Sigmoid colon (tissue), 4 donors: ENCODE results near the gene DEDD.

Experiments used
- EP300 ChIP-seq, 4 donors: sonication (generic); formaldehyde crosslinking; IDR thresholded peaks; one replicate each; pipeline ENCODE4 v1.6.1; 2017; ENCODE audit warnings: antibody characterized with exemption in 4 of 4
- POLR2A ChIP-seq, 2 donors: fragments of 450-650 bp; IDR thresholded peaks; one replicate each; pipeline ENCODE4 v1.6.1; 2016; ENCODE audit warnings: antibody characterized with exemption in 2 of 2, mild to moderate bottlenecking in 2 of 2, moderate library complexity in 2 of 2
- POLR2AphosphoS5 ChIP-seq, 4 donors: sonication (generic); formaldehyde crosslinking; IDR thresholded peaks; one replicate each; pipeline ENCODE4 v1.6.1; 2017; ENCODE audit warnings: antibody characterized with exemption in 4 of 4
- TF ChIP-seq, protein P1 (sequence below), 4 experiments: fragments of 450-650 bp in 3 of 4; fragments of 200-600 bp in 1 of 4; IDR thresholded peaks; one replicate each; pipeline ENCODE4 v1.5.1; 2016 to 2019; ENCODE audit warnings: antibody characterized with exemption in 4 of 4, mild to moderate bottlenecking in 3 of 4, moderate library complexity in 2 of 4

DNA sequence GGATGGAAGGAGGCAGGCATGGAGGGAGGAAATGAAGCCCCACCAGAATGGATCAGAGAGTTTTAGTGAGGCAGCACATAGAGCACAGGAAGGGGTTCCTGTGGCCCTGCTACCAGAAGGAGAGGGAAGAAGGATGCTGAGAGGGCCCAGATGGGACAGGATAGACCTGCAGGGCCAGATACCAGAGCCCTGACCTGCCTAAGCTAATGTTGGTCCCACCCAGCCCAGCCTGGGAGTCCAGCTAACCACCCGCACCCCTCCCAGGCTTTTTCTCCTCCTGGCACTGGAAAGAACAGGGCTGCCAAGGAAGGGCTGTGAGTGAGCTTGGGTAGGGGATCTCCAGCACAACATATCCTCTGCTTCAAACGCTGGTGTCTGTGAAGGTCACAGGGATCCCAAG is 50.0 kb downstream of the DEDD start:
- TF ChIP-seq, protein P1, sequence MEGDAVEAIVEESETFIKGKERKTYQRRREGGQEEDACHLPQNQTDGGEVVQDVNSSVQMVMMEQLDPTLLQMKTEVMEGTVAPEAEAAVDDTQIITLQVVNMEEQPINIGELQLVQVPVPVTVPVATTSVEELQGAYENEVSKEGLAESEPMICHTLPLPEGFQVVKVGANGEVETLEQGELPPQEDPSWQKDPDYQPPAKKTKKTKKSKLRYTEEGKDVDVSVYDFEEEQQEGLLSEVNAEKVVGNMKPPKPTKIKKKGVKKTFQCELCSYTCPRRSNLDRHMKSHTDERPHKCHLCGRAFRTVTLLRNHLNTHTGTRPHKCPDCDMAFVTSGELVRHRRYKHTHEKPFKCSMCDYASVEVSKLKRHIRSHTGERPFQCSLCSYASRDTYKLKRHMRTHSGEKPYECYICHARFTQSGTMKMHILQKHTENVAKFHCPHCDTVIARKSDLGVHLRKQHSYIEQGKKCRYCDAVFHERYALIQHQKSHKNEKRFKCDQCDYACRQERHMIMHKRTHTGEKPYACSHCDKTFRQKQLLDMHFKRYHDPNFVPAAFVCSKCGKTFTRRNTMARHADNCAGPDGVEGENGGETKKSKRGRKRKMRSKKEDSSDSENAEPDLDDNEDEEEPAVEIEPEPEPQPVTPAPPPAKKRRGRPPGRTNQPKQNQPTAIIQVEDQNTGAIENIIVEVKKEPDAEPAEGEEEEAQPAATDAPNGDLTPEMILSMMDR (IDR thresholded peaks at IDR 0.05), result no peak
- TF ChIP-seq POLR2AphosphoS5 (IDR thresholded peaks at IDR 0.05) (no peak), POLR2A (IDR thresholded peaks at IDR 0.05) (no peak), EP300 (IDR thresholded peaks at IDR 0.05) (no peak)
